Colonic mucosa (tissue), 4 donors: ENCODE results near the gene FOXJ2. TPM values are rescaled to one million over a fixed set of nuclear protein-coding genes. Genes with fewer than 3 reads are reported as not detected.
"Not testable (repeated sequence)": the region's sequence is repeated elsewhere in the genome, so short reads cannot be mapped to it uniquely, and the experiment has no call there.

Experiments
- DNase-seq: peaks from one replicate; pipeline ENCODE4 v3.0.0-alpha.2; 2020
- H3K27ac ChIP-seq: fragments of 200-600 bp; one replicate; pipeline ENCODE4 v1.8.0; 2021
- H3K27me3 ChIP-seq: fragments of 200-600 bp; one replicate; pipeline ENCODE4 v1.8.0; 2021
- H3K36me3 ChIP-seq: fragments of 200-600 bp; one replicate; pipeline ENCODE4 v1.8.0; 2021
- H3K4me1 ChIP-seq: fragments of 200-600 bp; one replicate; pipeline ENCODE4 v1.8.0; 2021; ENCODE audit warnings: mild to moderate bottlenecking
- H3K4me3 ChIP-seq: fragments of 200-600 bp; one replicate; pipeline ENCODE4 v1.8.0; 2021
- H3K9ac ChIP-seq, 2 donors: one replicate each; pipeline ENCODE4 v1.7.0; 2013; ENCODE audit warnings: control low read depth in 2 of 2, low read depth in 2 of 2, low read length in 2 of 2
- H3K9me3 ChIP-seq: fragments of 200-600 bp; one replicate; pipeline ENCODE4 v1.8.0; 2021
- intact Hi-C: fragments of 100-400 bp; cut with DNase I; formaldehyde crosslinking; loops from one replicate; pipeline ENCODE4 v1.14.1; 2022
- total RNA-seq, 2 donors: library from RNA; stranded (reverse); fragmentation: NEBNext Ultra II Directional in 1 of 2; extraction: Animal tissue kit (Norgen Biotek cat#: 25700) in 1 of 2; gene quantifications; one replicate each; pipeline ENCODE4 v1.2.1, GENCODE V29; 2021
- TF ChIP-seq, protein P1 (sequence below): fragments of 200-600 bp; IDR thresholded peaks from one replicate; pipeline ENCODE4 v1.8.0; 2022; ENCODE audit warnings: antibody characterized with exemption, mild to moderate bottlenecking
- donor health status: healthy.
- donor health status: DM: no; HTN: no; CAD: no.
- donor health status: DM: no; HTN: no; CAD: no.

The FOXJ2 gene
- total RNA-seq, 2 donors from 2014 or later: 10.7 to 14.9 TPM

DNA sequence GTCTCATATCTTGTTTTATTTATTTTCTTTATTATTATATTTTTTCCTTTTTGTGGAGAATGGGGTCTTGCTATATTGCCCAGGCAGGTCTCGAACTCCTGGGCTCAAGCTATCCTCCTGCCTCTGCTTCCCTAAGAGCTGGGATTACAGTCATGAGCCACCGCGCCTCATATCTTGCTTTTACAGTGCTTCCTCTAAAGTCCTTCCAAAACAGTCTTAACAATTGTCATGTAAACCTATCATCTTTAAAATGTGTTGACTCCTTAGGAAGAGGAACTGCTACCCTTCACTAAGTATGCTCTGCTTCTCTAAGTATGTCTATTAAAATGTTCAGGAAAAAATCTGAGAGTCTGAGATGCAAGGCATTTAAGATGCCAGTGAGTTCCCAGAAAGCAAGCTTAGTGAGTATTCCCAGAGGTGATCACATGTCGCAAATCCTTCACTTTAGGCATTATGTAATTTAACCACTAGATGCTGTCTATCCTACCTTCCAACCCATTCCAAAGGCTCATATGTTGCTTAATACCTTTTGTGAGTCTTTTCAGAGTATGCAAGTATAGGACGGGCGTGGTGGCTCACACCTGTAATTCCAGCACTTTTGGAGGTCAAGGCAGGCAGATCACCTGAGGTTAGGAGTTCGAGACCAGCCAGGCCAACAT, 19.7 kb upstream of the FOXJ2 start:
- no peak overlapping the region for H3K27ac ChIP-seq
- H3K9ac ChIP-seq: no peak overlapping the region
- H3K9me3 ChIP-seq: no peaks in the 10 kb centered on the region
- H3K27me3 ChIP-seq: peaks cover 8% of the 10 kb centered on the region
- no peaks in the 10 kb centered on the region for H3K36me3 ChIP-seq
- H3K4me3 ChIP-seq: no peak overlapping the region
- DNase-seq: no peak
- TF ChIP-seq, protein P1, sequence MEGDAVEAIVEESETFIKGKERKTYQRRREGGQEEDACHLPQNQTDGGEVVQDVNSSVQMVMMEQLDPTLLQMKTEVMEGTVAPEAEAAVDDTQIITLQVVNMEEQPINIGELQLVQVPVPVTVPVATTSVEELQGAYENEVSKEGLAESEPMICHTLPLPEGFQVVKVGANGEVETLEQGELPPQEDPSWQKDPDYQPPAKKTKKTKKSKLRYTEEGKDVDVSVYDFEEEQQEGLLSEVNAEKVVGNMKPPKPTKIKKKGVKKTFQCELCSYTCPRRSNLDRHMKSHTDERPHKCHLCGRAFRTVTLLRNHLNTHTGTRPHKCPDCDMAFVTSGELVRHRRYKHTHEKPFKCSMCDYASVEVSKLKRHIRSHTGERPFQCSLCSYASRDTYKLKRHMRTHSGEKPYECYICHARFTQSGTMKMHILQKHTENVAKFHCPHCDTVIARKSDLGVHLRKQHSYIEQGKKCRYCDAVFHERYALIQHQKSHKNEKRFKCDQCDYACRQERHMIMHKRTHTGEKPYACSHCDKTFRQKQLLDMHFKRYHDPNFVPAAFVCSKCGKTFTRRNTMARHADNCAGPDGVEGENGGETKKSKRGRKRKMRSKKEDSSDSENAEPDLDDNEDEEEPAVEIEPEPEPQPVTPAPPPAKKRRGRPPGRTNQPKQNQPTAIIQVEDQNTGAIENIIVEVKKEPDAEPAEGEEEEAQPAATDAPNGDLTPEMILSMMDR: no peak
- intact Hi-C loops: no loop called here
- H3K4me1 ChIP-seq: no peaks in the 10 kb centered on the region

DNA sequence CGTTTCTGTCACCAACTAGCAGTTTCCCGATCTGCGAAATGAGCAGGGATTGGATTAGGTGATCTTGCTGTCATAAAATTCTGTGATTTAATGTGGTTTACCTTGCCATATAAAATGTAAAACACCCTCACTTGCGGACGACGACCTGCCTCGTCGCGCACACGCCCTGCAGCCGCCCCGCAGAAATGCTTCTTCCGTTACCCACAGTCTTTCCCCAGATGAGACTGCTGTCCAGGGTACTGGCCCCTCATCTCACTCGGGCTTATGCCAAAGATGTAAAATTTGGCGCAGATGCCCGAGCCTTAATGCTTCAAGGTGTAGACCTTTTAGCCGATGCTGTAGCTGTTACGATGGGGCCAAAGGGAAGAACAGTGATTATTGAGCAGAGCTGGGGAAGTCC, 17.7 kb upstream of the FOXJ2 start:
- no peak for DNase-seq
- TF ChIP-seq, protein P1: no peak
- Histone ChIP-seq H3K4me1 (no peaks in the 10 kb centered on the region), H3K9me3 (no peaks in the 10 kb centered on the region), H3K9ac (no peak overlapping the region), H3K27ac (no peak overlapping the region), H3K27me3 (peaks cover 24% of the 10 kb centered on the region), H3K36me3 (no peaks in the 10 kb centered on the region), H3K4me3 (no peak overlapping the region)
- intact Hi-C loops: no loop called here

DNA sequence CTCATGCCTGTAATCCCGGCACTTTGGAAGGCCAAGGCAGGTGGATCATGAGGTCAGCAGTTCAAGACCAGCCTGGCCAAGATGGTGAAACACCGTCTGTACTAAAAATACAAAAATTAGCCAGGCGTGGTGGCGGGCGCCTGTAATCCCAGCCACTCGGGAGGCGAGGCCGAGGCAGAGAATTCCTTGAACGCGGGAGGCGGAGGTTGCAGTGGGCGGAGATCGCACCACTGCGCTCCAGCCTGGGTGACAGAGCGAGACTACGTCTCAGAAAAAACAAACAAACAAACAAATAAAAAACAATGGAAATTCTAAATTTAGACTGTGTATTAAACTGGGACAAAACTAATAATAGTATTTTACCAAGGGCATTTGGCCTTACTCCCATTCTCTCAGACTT, 14.3 kb upstream of the FOXJ2 start:
- H3K27me3 ChIP-seq: peaks cover 24% of the 10 kb centered on the region
- DNase-seq, H3K27ac ChIP-seq, H3K36me3 ChIP-seq, H3K4me3 ChIP-seq, H3K9me3 ChIP-seq, H3K9ac ChIP-seq, H3K4me1 ChIP-seq, intact Hi-C loops: not testable (repeated sequence)

DNA sequence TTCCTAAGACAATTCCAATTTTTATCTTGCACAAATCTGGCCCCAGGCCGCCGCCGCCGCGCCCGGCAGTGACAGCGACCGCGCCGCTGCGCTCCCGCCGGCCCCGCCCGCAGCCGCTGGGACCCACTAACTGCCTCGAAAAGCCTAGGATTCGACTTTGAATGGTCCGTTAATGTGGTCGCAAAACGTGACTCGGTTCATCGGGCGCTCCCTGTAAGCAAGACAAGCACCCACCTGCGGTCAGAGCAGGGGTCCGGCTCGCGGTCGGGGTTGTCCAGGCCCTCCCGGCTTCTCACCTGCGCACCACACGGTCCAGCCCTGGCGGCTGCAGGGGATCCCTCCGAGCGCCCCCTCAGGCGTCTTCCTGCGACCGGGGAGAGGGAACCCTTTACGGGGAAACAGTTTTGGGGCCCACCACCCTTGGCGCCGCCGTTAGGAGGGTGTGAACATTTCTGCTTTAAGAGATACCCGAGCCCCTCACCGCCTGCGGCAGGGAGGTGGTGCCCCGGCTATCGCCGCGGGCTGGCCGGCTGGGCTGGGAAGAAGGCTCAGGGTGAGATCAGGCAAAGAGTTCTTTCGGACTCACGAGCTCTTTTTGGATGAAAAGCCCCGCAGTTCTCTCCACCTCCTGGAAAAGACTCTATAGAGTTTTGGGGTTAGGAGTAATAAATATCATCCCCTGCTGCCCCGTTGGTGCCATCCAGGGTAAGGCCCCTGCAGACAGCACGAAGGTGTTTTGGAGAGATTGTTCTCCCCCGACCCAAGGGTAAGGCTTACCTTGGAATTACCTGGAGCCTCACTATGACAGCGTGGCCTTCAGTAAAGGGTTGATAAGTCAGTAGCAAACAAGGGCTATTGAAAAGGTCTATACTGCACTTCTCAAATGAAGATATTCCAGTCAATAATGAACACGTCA, 13.6 kb upstream of the FOXJ2 start:
- no peak for DNase-seq
- TF ChIP-seq, protein P1: no peak
- Histone ChIP-seq H3K4me3 (no peak overlapping the region), H3K27me3 (peaks cover 24% of the 10 kb centered on the region), H3K9ac (no peak overlapping the region), H3K4me1 (no peaks in the 10 kb centered on the region), H3K9me3 (no peaks in the 10 kb centered on the region), H3K27ac (no peak overlapping the region), H3K36me3 (no peaks in the 10 kb centered on the region)
- intact Hi-C loops: no loop called here

DNA sequence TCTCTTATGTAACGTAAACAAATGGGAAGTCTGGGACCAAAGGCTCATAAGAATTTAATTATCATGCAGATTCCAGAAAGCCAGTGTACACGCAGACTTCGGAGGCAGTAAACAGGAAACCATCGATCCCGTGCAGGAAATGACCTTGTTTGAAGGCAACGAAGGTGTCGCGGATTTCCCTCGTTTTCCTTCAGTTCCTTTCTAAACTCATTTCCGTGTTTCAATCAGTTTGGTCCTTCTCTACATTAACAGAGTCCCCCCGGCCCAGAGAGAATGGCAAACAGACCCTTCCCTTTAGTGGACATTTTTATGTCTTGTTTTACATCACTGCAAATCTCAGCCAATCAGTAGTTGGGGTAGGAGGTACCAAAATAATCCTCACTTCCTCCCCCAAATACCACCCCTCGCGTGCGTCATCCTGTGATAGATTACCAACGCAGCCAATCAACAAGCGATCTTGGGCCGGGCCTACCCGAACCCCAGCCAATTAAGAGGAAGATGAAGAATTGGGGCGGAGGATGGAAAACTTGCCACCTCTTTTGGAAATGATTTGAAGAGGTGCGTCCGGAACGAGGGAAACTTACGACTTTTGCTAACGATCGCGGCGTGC, 6.1 kb upstream of the FOXJ2 start:
- H3K4me1 ChIP-seq: no peaks in the 10 kb centered on the region
- H3K27me3 ChIP-seq: no peaks in the 10 kb centered on the region
- DNase-seq: peak; percentile 99
- H3K36me3 ChIP-seq: no peaks in the 10 kb centered on the region
- TF ChIP-seq, protein P1: no peak
- peak overlapping the region; percentile 98 for H3K27ac ChIP-seq
- intact Hi-C loops: no loop called here
- H3K9ac ChIP-seq: peak overlapping the region; percentile 81 to 96
- H3K4me3 ChIP-seq: peak overlapping the region; percentile 68
- H3K9me3 ChIP-seq: no peaks in the 10 kb centered on the region
